HCT116 (cell line): ENCODE results near the gene RPL38. TPM values are rescaled to one million over a fixed set of nuclear protein-coding genes. Genes with fewer than 3 reads are reported as not detected.

Experiments
- ATAC-seq: fragments of 200-7000 bp; cut with Tn5 transposase; 2 replicates; pipeline ENCODE4 v1.9.1; 2020; ENCODE audit warnings: mild to moderate bottlenecking, moderate library complexity
- BruUV-seq: library from RNA; stranded (reverse); fragments of 400-500 nt; replicated peaks from 2 replicates; lab custom pipeline; 2021; lab: Mats Ljungman, UMichigan
- CTCF ChIA-PET: fragments of 300-600 bp; sonication (Branson Sonifier 250); formaldehyde crosslinking; loops from one replicate; lab custom pipeline; 2021; ENCODE audit warnings: antibody characterized with exemption; lab: Charles Lee
- POLR2A ChIA-PET: fragments of 300-600, 350-600 bp; sonication (Branson Sonifier 250); formaldehyde crosslinking; loops from one replicate; lab custom pipeline; 2021; ENCODE audit warnings: antibody characterized with exemption; lab: Charles Lee
- RAD21 ChIA-PET, 2 experiments: fragments of 300-600 bp; sonication (Branson Sonifier 250); formaldehyde crosslinking; loops; one replicate each; lab custom pipeline; 2023; ENCODE audit warnings: low total read pairs in 2 of 2; ENCODE audit not compliant: uncharacterized antibody in 2 of 2, unreplicated experiment in 2 of 2, low non-redundant PET in 1 of 2; lab: Charles Lee
- DNase-seq: peaks from one replicate; pipeline ENCODE4 v3.0.0-alpha.2; 2010; ENCODE audit warnings: low read depth, low spot score
- H2AFZ ChIP-seq: fragments of 200-600 bp; shearing (Covaris generic), sonication (generic); 2 replicates; pipeline ENCODE4 v1.6.1; 2017; ENCODE audit warnings: low read depth, mixed run types, mixed read lengths, antibody characterized with exemption, low read length; ENCODE audit not compliant: poor library complexity, severe bottlenecking
- H3K27ac ChIP-seq: 2 replicates; pipeline ENCODE4 v1.5.1; 2012; ENCODE audit warnings: low read depth, low read length
- H3K27me3 ChIP-seq: fragments of 200-600 bp; sonication (generic); 2 replicates; pipeline ENCODE4 v1.6.1; 2016; ENCODE audit warnings: mixed run types, low read length, mixed read lengths; ENCODE audit not compliant: insufficient read depth
- H3K36me3 ChIP-seq, 2 experiments: fragments of 200-500 bp in 1 of 2; fragments of 200-600 bp in 1 of 2; sonication (Bioruptor generic) in 1 of 2; sonication (generic) in 1 of 2; 2 replicates each; pipeline versions ENCODE4 v1.5.1 to v1.6.1; 2014 to 2016; ENCODE audit warnings: low read length in 2 of 2, inconsistent platforms in 1 of 2, mixed read lengths in 1 of 2, mixed run types in 1 of 2; ENCODE audit not compliant: insufficient read depth in 2 of 2, control insufficient read depth in 1 of 2
- H3K4me1 ChIP-seq, 2 experiments: fragments of 200-600 bp in 1 of 2; sonication (generic) in 1 of 2; 2 replicates each; pipeline versions ENCODE4 v1.5.1 to v1.6.1; 2012 to 2017; ENCODE audit warnings: low read length in 2 of 2, inconsistent platforms in 1 of 2, mild to moderate bottlenecking in 1 of 2, mixed read lengths in 1 of 2, mixed run types in 1 of 2, moderate library complexity in 1 of 2; ENCODE audit not compliant: insufficient read depth in 2 of 2, control insufficient read depth in 1 of 2
- H3K4me2 ChIP-seq: fragments of 200-600 bp; sonication (generic); 2 replicates; pipeline ENCODE4 v1.6.1; 2017; ENCODE audit warnings: mixed run types, low read length, mixed read lengths
- H3K4me3 ChIP-seq, 2 experiments: fragments of 200-600 bp in 1 of 2; sonication (generic) in 1 of 2; replicated peaks in 1 of 2; 2 replicates each; pipeline ENCODE4 v1.5.1; 2011 to 2016; ENCODE audit warnings: low read length in 2 of 2, control low read depth in 1 of 2, low read depth in 1 of 2, mild to moderate bottlenecking in 1 of 2, mixed read lengths in 1 of 2, mixed run types in 1 of 2
- H3K79me2 ChIP-seq: fragments of 200-600 bp; sonication (generic); 2 replicates; pipeline ENCODE4 v1.6.1; 2017; ENCODE audit warnings: mild to moderate bottlenecking, mixed run types, low read length, moderate library complexity, mixed read lengths; ENCODE audit not compliant: insufficient read depth
- H3K9ac ChIP-seq: fragments of 200-600 bp; sonication (generic); 2 replicates; pipeline ENCODE4 v1.6.1; 2016; ENCODE audit warnings: low read length, mixed read lengths
- H3K9me2 ChIP-seq: fragments of 200-600 bp; sonication (generic), shearing (Covaris generic); 2 replicates; pipeline ENCODE4 v1.6.1; 2017; ENCODE audit warnings: mixed run types, mild to moderate bottlenecking, moderate library complexity; ENCODE audit not compliant: insufficient read depth
- H3K9me3 ChIP-seq, 2 experiments: fragments of 200-500 bp in 1 of 2; fragments of 200-600 bp in 1 of 2; sonication (Bioruptor generic) in 1 of 2; sonication (generic) in 1 of 2; 2 replicates each; pipeline ENCODE4 v1.6.1; 2014 to 2017; ENCODE audit warnings: low read length in 2 of 2, mixed read lengths in 2 of 2, inconsistent platforms in 1 of 2, low read depth in 1 of 2, mild to moderate bottlenecking in 1 of 2, mixed run types in 1 of 2, moderate library complexity in 1 of 2; ENCODE audit not compliant: control insufficient read depth in 1 of 2, insufficient read depth in 1 of 2
- H4K20me1 ChIP-seq: fragments of 200-600 bp; sonication (generic), shearing (Covaris generic); 2 replicates; pipeline ENCODE4 v1.6.1; 2017; ENCODE audit warnings: mixed run types, mild to moderate bottlenecking, moderate library complexity; ENCODE audit not compliant: insufficient read depth
- CBX3 ChIP-seq: IDR thresholded peaks from 2 replicates; pipeline ENCODE4 v1.6.1; 2012; ENCODE audit warnings: low read depth
- CEBPB ChIP-seq: IDR thresholded peaks from 2 replicates; pipeline ENCODE4 v1.6.1; 2012; ENCODE audit warnings: low read depth
- EGR1 ChIP-seq: IDR thresholded peaks from 2 replicates; pipeline ENCODE4 v1.6.1; 2012; ENCODE audit warnings: low read depth
- ELF1 ChIP-seq: IDR thresholded peaks from 2 replicates; pipeline ENCODE4 v1.6.1; 2012; ENCODE audit warnings: low read depth, borderline replicate concordance
- EZH2phosphoT487 ChIP-seq: fragments of 200-600 bp; IDR thresholded peaks from 2 replicates; pipeline ENCODE4 v1.6.1; 2018; ENCODE audit warnings: antibody characterized with exemption, borderline replicate concordance
- FOSL1 ChIP-seq: IDR thresholded peaks from 2 replicates; pipeline ENCODE4 v1.6.1; 2012; ENCODE audit warnings: low read depth
- JUND ChIP-seq: IDR thresholded peaks from 2 replicates; pipeline ENCODE4 v1.6.1; 2012
- MAX ChIP-seq: IDR thresholded peaks from 2 replicates; pipeline ENCODE4 v1.6.1; 2012
- POLR2AphosphoS5 ChIP-seq: IDR thresholded peaks from 2 replicates; pipeline ENCODE4 v1.6.1; 2011; ENCODE audit warnings: mild to moderate bottlenecking, low read depth, low read length, moderate library complexity
- RAD21 ChIP-seq: IDR thresholded peaks from 2 replicates; pipeline ENCODE4 v1.6.1; 2012; ENCODE audit warnings: low read depth, mild to moderate bottlenecking
- SRF ChIP-seq: IDR thresholded peaks from 2 replicates; pipeline ENCODE4 v1.6.1; 2012; ENCODE audit warnings: low read depth
- TCF7L2 ChIP-seq: IDR thresholded peaks from 2 replicates; pipeline ENCODE4 v1.7.0; 2011; ENCODE audit warnings: borderline replicate concordance, inconsistent platforms; ENCODE audit not compliant: insufficient read depth, insufficient read length; ENCODE audit errors: extremely low read depth
- YY1 ChIP-seq: IDR thresholded peaks from 2 replicates; pipeline ENCODE4 v1.6.1; 2011; ENCODE audit warnings: low read length, low read depth, moderate library complexity, mild to moderate bottlenecking; ENCODE audit not compliant: insufficient replicate concordance; ENCODE audit errors: extremely low read depth
- ZBTB33 ChIP-seq: IDR thresholded peaks from 2 replicates; pipeline ENCODE4 v1.6.1; 2011; ENCODE audit warnings: mild to moderate bottlenecking, low read length, moderate library complexity; ENCODE audit not compliant: insufficient replicate concordance; ENCODE audit errors: extremely low read depth
- intact Hi-C: fragments of 100-400 bp; cut with micrococcal nuclease; formaldehyde crosslinking; loops from 2 replicates; pipeline ENCODE4 v1.10.0; 2022
- total RNA-seq: library from RNA; stranded (reverse); gene quantifications from one replicate; pipeline ENCODE4 v1.2.1, GENCODE V29; 2021; ENCODE audit not compliant: unreplicated experiment
- TF ChIP-seq, protein P1 (sequence below): IDR thresholded peaks from 2 replicates; pipeline ENCODE4 v1.6.1; 2012; ENCODE audit warnings: low read depth
- TF ChIP-seq, protein P2 (sequence below): IDR thresholded peaks from 2 replicates; pipeline ENCODE4 v1.6.1; 2012

RPL38 gene
- total RNA-seq, 1 experiment from 2014 or later: 1,628 TPM

- Histone ChIP-seq H3K9ac (no peak overlapping the region), H3K9me2 (no peaks in the 10 kb centered on the region), H3K9me3 (no peaks in the 10 kb centered on the region), H3K4me3 (no peak overlapping the region), H4K20me1 (no peaks in the 10 kb centered on the region), H2AFZ (no peak overlapping the region), H3K36me3 (no peaks in the 10 kb centered on the region), H3K4me2 (no peak overlapping the region), H3K27me3 (peaks cover 16% of the 10 kb centered on the region), H3K4me1 (no peaks in the 10 kb centered on the region), H3K79me2 (no peaks in the 10 kb centered on the region), H3K27ac (no peak overlapping the region)
- DNase-seq: no peak
- no peak for ATAC-seq
- RAD21 ChIA-PET: no interaction called here
- no TSS peak for BruUV-seq
- POLR2A ChIA-PET: no interaction called here
- intact Hi-C loops: loop anchor here (10.0 kb wide), 1 partner anchor 918 kb away; no protein-coding TSS in a partner anchor
- TF ChIP-seq ZBTB33: no peak
- TF ChIP-seq JUND: no peak
- TF ChIP-seq, protein P1, sequence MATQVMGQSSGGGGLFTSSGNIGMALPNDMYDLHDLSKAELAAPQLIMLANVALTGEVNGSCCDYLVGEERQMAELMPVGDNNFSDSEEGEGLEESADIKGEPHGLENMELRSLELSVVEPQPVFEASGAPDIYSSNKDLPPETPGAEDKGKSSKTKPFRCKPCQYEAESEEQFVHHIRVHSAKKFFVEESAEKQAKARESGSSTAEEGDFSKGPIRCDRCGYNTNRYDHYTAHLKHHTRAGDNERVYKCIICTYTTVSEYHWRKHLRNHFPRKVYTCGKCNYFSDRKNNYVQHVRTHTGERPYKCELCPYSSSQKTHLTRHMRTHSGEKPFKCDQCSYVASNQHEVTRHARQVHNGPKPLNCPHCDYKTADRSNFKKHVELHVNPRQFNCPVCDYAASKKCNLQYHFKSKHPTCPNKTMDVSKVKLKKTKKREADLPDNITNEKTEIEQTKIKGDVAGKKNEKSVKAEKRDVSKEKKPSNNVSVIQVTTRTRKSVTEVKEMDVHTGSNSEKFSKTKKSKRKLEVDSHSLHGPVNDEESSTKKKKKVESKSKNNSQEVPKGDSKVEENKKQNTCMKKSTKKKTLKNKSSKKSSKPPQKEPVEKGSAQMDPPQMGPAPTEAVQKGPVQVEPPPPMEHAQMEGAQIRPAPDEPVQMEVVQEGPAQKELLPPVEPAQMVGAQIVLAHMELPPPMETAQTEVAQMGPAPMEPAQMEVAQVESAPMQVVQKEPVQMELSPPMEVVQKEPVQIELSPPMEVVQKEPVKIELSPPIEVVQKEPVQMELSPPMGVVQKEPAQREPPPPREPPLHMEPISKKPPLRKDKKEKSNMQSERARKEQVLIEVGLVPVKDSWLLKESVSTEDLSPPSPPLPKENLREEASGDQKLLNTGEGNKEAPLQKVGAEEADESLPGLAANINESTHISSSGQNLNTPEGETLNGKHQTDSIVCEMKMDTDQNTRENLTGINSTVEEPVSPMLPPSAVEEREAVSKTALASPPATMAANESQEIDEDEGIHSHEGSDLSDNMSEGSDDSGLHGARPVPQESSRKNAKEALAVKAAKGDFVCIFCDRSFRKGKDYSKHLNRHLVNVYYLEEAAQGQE: no peak
- TF ChIP-seq TCF7L2: no peak
- no peak for TF ChIP-seq CEBPB
- no peak for TF ChIP-seq FOSL1
- TF ChIP-seq EGR1: no peak
- TF ChIP-seq MAX: no peak
- no peak for TF ChIP-seq ELF1
- no peak for TF ChIP-seq SRF
- no peak for TF ChIP-seq RAD21
- TF ChIP-seq, protein P2, sequence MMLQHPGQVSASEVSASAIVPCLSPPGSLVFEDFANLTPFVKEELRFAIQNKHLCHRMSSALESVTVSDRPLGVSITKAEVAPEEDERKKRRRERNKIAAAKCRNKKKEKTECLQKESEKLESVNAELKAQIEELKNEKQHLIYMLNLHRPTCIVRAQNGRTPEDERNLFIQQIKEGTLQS: no peak
- TF ChIP-seq CBX3: no peak
- no peak for TF ChIP-seq YY1
- TF ChIP-seq POLR2AphosphoS5: no peak
- no peak for TF ChIP-seq EZH2phosphoT487
- CTCF ChIA-PET: interaction anchor here (1.2 kb wide), 1 partner anchor 27 kb away, joined by 3 read pairs; no protein-coding TSS in a partner anchor
Observed at GRCh38 chr17:74172700-74173099, 30.8 kb upstream of the RPL38 start.
